GM13977 (cell line): ENCODE measurements around the gene SNUPN.

ENCODE experiments used
- DNase-seq: peaks from one replicate; pipeline ENCODE4 v3.0.0; 2012; ENCODE audit warnings: low spot score
- in situ Hi-C: fragments of 300-500 bp; cut with MboI; formaldehyde crosslinking; loops from one replicate; pipeline ENCODE4 v1.12.0; 2022; ENCODE audit warnings: low sequenced_read_pairs, low pct_unique_long_range_greater_than_20kb, mixed read lengths, inconsistent platforms; ENCODE audit not compliant: unreplicated experiment
- TF ChIP-seq, protein P1 (sequence below): IDR thresholded peaks from 2 replicates; pipeline ENCODE4 v1.5.1; 2012; ENCODE audit warnings: mild to moderate bottlenecking, control low read depth; ENCODE audit not compliant: insufficient read depth; ENCODE audit errors: extremely low read depth, missing control alignments

SNUPN gene

GRCh38 chr15:75654201-75654907, 28.8 kb upstream of the SNUPN start:
- TF ChIP-seq, protein P1, sequence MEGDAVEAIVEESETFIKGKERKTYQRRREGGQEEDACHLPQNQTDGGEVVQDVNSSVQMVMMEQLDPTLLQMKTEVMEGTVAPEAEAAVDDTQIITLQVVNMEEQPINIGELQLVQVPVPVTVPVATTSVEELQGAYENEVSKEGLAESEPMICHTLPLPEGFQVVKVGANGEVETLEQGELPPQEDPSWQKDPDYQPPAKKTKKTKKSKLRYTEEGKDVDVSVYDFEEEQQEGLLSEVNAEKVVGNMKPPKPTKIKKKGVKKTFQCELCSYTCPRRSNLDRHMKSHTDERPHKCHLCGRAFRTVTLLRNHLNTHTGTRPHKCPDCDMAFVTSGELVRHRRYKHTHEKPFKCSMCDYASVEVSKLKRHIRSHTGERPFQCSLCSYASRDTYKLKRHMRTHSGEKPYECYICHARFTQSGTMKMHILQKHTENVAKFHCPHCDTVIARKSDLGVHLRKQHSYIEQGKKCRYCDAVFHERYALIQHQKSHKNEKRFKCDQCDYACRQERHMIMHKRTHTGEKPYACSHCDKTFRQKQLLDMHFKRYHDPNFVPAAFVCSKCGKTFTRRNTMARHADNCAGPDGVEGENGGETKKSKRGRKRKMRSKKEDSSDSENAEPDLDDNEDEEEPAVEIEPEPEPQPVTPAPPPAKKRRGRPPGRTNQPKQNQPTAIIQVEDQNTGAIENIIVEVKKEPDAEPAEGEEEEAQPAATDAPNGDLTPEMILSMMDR, result no peak
- in situ Hi-C loops, result no loop called here
- no peak for DNase-seq

- no peak for DNase-seq
- TF ChIP-seq, protein P1, result no peak
- in situ Hi-C loops, result no loop called here
These were observed 27.9 kb upstream of the SNUPN start for GRCh38 chr15:75653347-75653913.

- TF ChIP-seq, protein P1, result no peak
- in situ Hi-C loops, result no loop called here
- DNase-seq, result no peak
These were observed 26.5 kb upstream of the SNUPN start for GRCh38 chr15:75651810-75652543.

DNA sequence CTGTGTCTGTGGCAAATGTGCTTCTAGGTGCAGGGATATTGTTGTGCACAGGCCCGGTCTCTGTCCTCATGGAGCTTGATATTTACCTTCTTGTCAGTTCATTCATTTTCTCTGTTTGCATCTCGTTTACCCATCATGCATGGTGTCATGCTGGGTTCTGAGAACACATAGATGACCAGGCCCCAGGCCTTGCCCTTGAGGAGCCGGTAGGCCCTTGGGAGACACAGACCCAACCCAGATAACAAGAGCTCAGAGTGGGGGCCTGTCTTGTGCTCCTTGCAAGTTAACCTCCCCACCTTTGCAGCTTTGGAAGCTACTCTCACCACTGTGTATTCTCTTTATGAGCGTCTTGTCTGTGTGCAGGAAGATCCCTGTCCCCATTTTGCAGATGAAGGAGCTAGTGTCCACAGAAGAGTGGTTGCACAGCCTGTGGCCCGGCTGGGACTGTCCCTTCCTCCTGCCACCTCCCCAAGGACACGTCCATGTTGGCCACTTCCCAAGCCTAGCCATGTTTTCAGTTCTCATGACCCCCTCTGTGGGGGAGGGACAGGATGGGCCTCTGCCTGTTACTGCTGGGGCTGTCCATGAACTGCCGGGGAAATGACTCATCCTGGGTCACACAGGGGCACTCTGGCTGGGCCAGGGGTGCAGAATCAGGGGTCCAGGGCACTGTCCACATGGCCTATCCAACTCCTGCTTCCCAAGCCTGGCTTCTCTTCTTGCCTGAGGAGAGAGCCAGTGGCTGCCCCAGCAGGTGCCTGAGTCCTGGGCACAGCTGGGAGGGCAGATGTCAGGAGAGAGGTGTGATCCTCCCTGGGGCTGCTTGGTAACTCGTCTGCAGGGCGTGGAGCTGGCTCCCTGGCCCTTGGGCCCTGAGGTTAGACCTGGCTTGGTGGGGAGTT, 25.6 kb upstream of the SNUPN start:
- in situ Hi-C loops, result no loop called here
- TF ChIP-seq, protein P1, result no peak
- no peak for DNase-seq

DNA sequence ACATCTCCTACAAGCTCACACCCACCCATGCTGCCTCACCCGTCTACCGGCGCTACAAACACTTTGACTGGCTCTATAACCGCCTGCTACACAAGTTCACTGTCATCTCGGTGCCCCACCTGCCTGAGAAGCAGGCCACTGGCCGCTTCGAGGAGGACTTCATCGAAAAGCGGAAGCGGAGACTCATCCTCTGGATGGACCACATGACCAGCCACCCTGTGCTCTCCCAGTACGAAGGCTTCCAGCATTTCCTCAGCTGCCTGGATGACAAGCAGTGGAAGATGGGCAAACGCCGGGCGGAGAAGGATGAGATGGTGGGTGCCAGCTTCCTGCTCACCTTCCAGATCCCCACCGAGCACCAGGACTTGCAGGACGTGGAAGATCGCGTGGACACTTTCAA, 24.3 kb upstream of the SNUPN start:
- in situ Hi-C loops, result loop anchor here (25.0 kb wide), 1 partner anchor 288 kb away; the partner anchor contains the start of gene MAN2C1
- DNase-seq, result no peak
- TF ChIP-seq, protein P1, result no peak

DNA sequence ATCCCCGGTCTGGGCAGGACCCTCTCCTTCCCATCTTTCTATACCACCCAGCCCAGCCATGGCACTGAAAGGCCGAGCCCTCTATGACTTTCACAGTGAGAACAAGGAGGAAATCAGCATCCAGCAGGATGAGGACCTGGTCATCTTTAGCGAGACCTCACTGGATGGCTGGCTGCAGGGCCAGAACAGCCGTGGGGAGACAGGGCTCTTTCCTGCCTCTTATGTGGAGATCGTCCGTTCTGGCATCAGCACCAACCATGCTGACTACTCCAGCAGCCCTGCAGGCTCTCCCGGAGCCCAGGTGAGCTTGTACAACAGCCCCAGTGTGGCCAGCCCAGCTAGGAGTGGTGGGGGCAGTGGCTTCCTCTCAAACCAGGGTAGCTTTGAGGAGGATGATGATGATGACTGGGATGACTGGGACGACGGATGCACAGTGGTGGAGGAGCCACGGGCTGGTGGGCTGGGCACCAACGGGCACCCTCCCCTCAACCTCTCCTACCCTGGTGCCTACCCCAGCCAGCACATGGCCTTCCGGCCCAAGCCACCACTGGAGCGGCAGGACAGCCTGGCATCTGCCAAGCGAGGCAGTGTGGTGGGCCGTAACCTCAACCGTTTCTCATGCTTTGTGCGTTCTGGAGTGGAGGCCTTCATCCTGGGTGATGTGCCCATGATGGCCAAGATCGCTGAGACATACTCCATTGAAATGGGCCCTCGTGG, 23.7 kb upstream of the SNUPN start:
- DNase-seq, result no peak
- TF ChIP-seq, protein P1, result no peak
- in situ Hi-C loops, result loop anchor here (25.0 kb wide), 1 partner anchor 287 kb away; the partner anchor contains the start of gene MAN2C1
